Activated CD4-positive, alpha-beta memory T cell treated with anti-CD3 and anti-CD28 coated beads, Interleukin-2, amount 10 ng/mL, durations not matched to agents 7 days and 5 days (primary cell): ENCODE measurements around the gene UBA1. TPM values are rescaled to one million over a fixed set of nuclear protein-coding genes. Genes with fewer than 3 reads are reported as not detected.
"Not testable (repeated sequence)": the region's sequence is repeated elsewhere in the genome, so short reads cannot be mapped to it uniquely, and the experiment has no call there.

ENCODE experiments used
- CTCF ChIA-PET: fragments of 350-600 bp; sonication (Branson Sonifier 250); formaldehyde crosslinking; loops from one replicate; lab custom pipeline; 2021; ENCODE audit warnings: antibody characterized with exemption, inconsistent platforms; lab: Charles Lee
- POLR2A ChIA-PET: fragments of 350-600 bp; sonication (Branson Sonifier 250); formaldehyde crosslinking; loops from one replicate; lab custom pipeline; 2021; ENCODE audit warnings: antibody characterized with exemption; lab: Charles Lee
- DNase-seq: peaks from one replicate; pipeline ENCODE4 v3.0.0-alpha.2; 2020
- H3K27ac Mint-ChIP-seq: one replicate; pipeline ENCODE4 v1.8.0; 2021; ENCODE audit warnings: mild to moderate bottlenecking, mixed read lengths
- H3K27me3 Mint-ChIP-seq: one replicate; pipeline ENCODE4 v1.8.0; 2021; ENCODE audit warnings: mixed read lengths
- H3K36me3 Mint-ChIP-seq: one replicate; pipeline ENCODE4 v1.8.0; 2021; ENCODE audit warnings: low read depth, mixed read lengths
- H3K4me1 Mint-ChIP-seq: one replicate; pipeline ENCODE4 v1.8.0; 2021; ENCODE audit warnings: mixed read lengths
- H3K4me3 Mint-ChIP-seq: one replicate; pipeline ENCODE4 v1.8.0; 2021; ENCODE audit warnings: mild to moderate bottlenecking, mixed read lengths
- H3K9me3 Mint-ChIP-seq: one replicate; pipeline ENCODE4 v1.8.0; 2021; ENCODE audit warnings: mixed read lengths
- total RNA-seq, 2 experiments: library from RNA; stranded (reverse); gene quantifications; one replicate each; pipeline ENCODE4 v1.2.3, GENCODE V29; 2021

The UBA1 gene
- total RNA-seq, 2 experiments from 2014 or later: 180 to 187 TPM

- Mint-ChIP-seq H3K27me3 (no peaks in the 10 kb centered on the region), H3K27ac (peak overlapping the region; percentile 26), H3K36me3 (peaks cover 13% of the 10 kb centered on the region), H3K4me3 (no peak overlapping the region), H3K9me3 (no peaks in the 10 kb centered on the region), H3K4me1 (peaks cover 11% of the 10 kb centered on the region)
- ChIA-PET POLR2A (no interaction called here), CTCF (interaction anchor here (0.5 kb wide), 1 partner anchor 1572 kb away, joined by 3 read pairs; no protein-coding TSS in a partner anchor)
- no peak for DNase-seq
These were observed 53.8 kb downstream of the UBA1 start for GRCh38 chrX:47247206-47247998.

GRCh38 chrX:47247999-47248320 lies 54.3 kb downstream of the UBA1 start:
- no peak overlapping the region for H3K4me3 Mint-ChIP-seq
- DNase-seq: no peak
- H3K27me3 Mint-ChIP-seq: no peaks in the 10 kb centered on the region
- H3K4me1 Mint-ChIP-seq: peaks cover 11% of the 10 kb centered on the region
- ChIA-PET CTCF (no interaction called here), POLR2A (no interaction called here)
- H3K36me3 Mint-ChIP-seq: peaks cover 13% of the 10 kb centered on the region
- no peak overlapping the region for H3K27ac Mint-ChIP-seq
- H3K9me3 Mint-ChIP-seq: no peaks in the 10 kb centered on the region

GRCh38 chrX:47248576-47248975 lies 54.9 kb downstream of the UBA1 start:
- ChIA-PET CTCF (no interaction called here), POLR2A (no interaction called here)
- Mint-ChIP-seq H3K9me3 (no peaks in the 10 kb centered on the region), H3K4me3 (no peak overlapping the region), H3K27me3 (no peaks in the 10 kb centered on the region), H3K27ac (no peak overlapping the region), H3K4me1 (peaks cover 11% of the 10 kb centered on the region), H3K36me3 (peaks cover 13% of the 10 kb centered on the region)
- DNase-seq: no peak

GRCh38 chrX:47250017-47250347 lies 56.4 kb downstream of the UBA1 start:
- peaks cover 11% of the 10 kb centered on the region for H3K4me1 Mint-ChIP-seq
- DNase-seq: no peak
- CTCF ChIA-PET: no interaction called here
- POLR2A ChIA-PET: no interaction called here
- H3K4me3 Mint-ChIP-seq: no peak overlapping the region
- H3K36me3 Mint-ChIP-seq: peaks cover 13% of the 10 kb centered on the region
- no peaks in the 10 kb centered on the region for H3K9me3 Mint-ChIP-seq
- H3K27ac Mint-ChIP-seq: no peak overlapping the region
- H3K27me3 Mint-ChIP-seq: no peaks in the 10 kb centered on the region

GRCh38 chrX:47257620-47258019 lies 64.0 kb downstream of the UBA1 start:
- H3K9me3 Mint-ChIP-seq, H3K36me3 Mint-ChIP-seq, CTCF ChIA-PET, H3K4me1 Mint-ChIP-seq, H3K27ac Mint-ChIP-seq, H3K4me3 Mint-ChIP-seq, POLR2A ChIA-PET, H3K27me3 Mint-ChIP-seq, DNase-seq: not testable (repeated sequence)

Other genes with a start within 250 kb of the UBA1 start
- gene RGN, start 115.4 kb upstream of the UBA1 start, total RNA-seq: not detected
- gene NDUFB11, start 49.1 kb upstream of the UBA1 start, total RNA-seq: 10 to 100 TPM; 89.0 to 89.8 TPM
- gene RBM10, start 48.6 kb upstream of the UBA1 start, total RNA-seq: 10 to 100 TPM; 55.3 to 57.0 TPM
- 10 to 100 TPM; 59.6 to 60.0 TPM for gene CDK16, start 24.9 kb downstream of the UBA1 start, total RNA-seq
- gene USP11, start 39.2 kb downstream of the UBA1 start, total RNA-seq: 10 to 100 TPM; 27.6 to 29.4 TPM
- under 1 TPM; 0.15 to 0.18 TPM for gene ZNF157, start 176.7 kb downstream of the UBA1 start, total RNA-seq